ENCODE data around the gene LINC00237.

DNA sequence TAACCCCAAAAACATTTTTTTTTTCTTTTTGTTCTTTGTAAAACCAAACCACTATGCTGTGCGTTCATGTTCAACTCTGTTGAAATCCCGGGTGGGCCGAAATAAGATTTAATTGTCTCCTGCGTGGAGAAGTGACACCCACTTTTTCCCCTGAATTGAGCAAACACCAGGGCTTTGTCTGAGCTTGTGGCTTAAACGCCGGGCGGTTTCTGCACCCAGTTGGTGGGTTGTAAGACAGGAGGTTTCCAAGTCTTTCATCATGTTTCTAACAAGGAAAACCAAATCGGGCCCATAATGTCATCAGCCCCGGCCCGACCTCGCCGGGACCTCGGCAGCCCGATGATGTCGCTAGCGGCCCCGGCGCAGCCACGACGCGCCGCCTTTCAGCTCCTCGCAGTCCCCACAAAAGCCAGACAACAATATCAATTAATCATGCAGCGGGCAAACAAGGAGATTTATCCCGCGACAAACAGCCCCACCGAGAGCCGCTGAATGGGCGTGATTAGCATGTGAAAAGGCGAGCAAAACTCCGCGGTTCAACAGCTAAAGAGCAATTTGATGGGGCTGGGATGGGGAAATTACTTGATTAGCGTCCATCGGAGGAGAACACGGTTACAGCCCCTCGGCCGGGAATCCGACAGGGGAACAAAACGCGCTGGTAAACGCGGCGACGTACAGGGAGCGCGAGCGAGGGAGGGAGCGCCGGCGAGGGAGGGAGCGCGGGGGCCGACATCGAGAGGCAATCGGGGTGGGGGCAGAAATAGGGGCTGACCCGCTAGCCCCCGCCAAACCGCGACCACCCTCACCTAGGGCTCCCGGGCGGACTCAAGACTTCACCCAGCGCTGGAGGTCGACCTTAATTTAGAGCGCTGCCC is 5.3 kb downstream of the LINC00237 start:
- no peak for TF ChIP-seq CTCF (conservative IDR thresholded peaks at IDR 0.05)
- TF ChIP-seq ZFX (IDR thresholded peaks at IDR 0.05) = no peak

Data from C4-2B (cell line).